ENCODE results near the gene ZDHHC19.
A peak's percentile ranks its signal among the peaks of the same experiment; 100 is the strongest.

Gene ZDHHC19

GRCh38 chr3:196235452-196236122 is 24.4 kb upstream of the ZDHHC19 start:
- no peak for DNase-seq (ENCODE audit: insufficient read length, low spot score)

GRCh38 chr3:196232882-196233251 is 21.7 kb upstream of the ZDHHC19 start:
- DNase-seq (ENCODE audit: insufficient read length, low spot score) (no peak), FAIRE-seq (no peak)
- TF ChIP-seq POLR2A (IDR thresholded peaks at IDR 0.05; ENCODE audit: low read depth, low read length), result no peak

More at GRCh38 chr3:196235452-196236122, 24.4 kb upstream of the ZDHHC19 start:
- no peak for FAIRE-seq
- no peak for TF ChIP-seq POLR2A (IDR thresholded peaks at IDR 0.05; ENCODE audit: low read depth, low read length)

GRCh38 chr3:196232154-196232881 is 21.1 kb upstream of the ZDHHC19 start:
- no peak for TF ChIP-seq POLR2A (IDR thresholded peaks at IDR 0.05; ENCODE audit: low read depth, low read length)
- no peak for FAIRE-seq
- no peak for DNase-seq (ENCODE audit: insufficient read length, low spot score)

- no peak for TF ChIP-seq POLR2A (IDR thresholded peaks at IDR 0.05; ENCODE audit: low read depth, low read length)
- DNase-seq (ENCODE audit: insufficient read length, low spot score) (no peak), FAIRE-seq (no peak)
These were observed 16.7 kb upstream of the ZDHHC19 start for GRCh38 chr3:196227629-196228493.

- FAIRE-seq (no peak), DNase-seq (ENCODE audit: insufficient read length, low spot score) (no peak)
- TF ChIP-seq POLR2A (IDR thresholded peaks at IDR 0.05; ENCODE audit: low read depth, low read length), result no peak
These were observed 15.9 kb upstream of the ZDHHC19 start for GRCh38 chr3:196227121-196227561.

GRCh38 chr3:196225763-196226364 is 14.7 kb upstream of the ZDHHC19 start:
- FAIRE-seq, result no peak
- no peak for DNase-seq (ENCODE audit: insufficient read length, low spot score)
- no peak for TF ChIP-seq POLR2A (IDR thresholded peaks at IDR 0.05; ENCODE audit: low read depth, low read length)

GRCh38 chr3:196225086-196225485 is 13.9 kb upstream of the ZDHHC19 start:
- TF ChIP-seq POLR2A (IDR thresholded peaks at IDR 0.05; ENCODE audit: low read depth, low read length), result no peak
- DNase-seq (ENCODE audit: insufficient read length, low spot score) (no peak), FAIRE-seq (no peak)

GRCh38 chr3:196222876-196223595 is 11.8 kb upstream of the ZDHHC19 start:
- no peak for FAIRE-seq
- no peak for TF ChIP-seq POLR2A (IDR thresholded peaks at IDR 0.05; ENCODE audit: low read depth, low read length)
- DNase-seq (ENCODE audit: insufficient read length, low spot score), result no peak

- DNase-seq (ENCODE audit: insufficient read length, low spot score), result no peak
- no peak for FAIRE-seq
- TF ChIP-seq POLR2A (IDR thresholded peaks at IDR 0.05; ENCODE audit: low read depth, low read length), result no peak
These were observed 9.8 kb upstream of the ZDHHC19 start for GRCh38 chr3:196220991-196221390.

GRCh38 chr3:196220587-196220986 is 9.4 kb upstream of the ZDHHC19 start:
- FAIRE-seq, result no peak
- no peak for TF ChIP-seq POLR2A (IDR thresholded peaks at IDR 0.05; ENCODE audit: low read depth, low read length)
- no peak for DNase-seq (ENCODE audit: insufficient read length, low spot score)

GRCh38 chr3:196219970-196220311 is 8.7 kb upstream of the ZDHHC19 start:
- DNase-seq (ENCODE audit: insufficient read length, low spot score) (no peak), FAIRE-seq (no peak)
- TF ChIP-seq POLR2A (IDR thresholded peaks at IDR 0.05; ENCODE audit: low read depth, low read length), result no peak

- FAIRE-seq (peak; percentile 97), DNase-seq (ENCODE audit: insufficient read length, low spot score) (peak; percentile 94)
- no peak for TF ChIP-seq POLR2A (IDR thresholded peaks at IDR 0.05; ENCODE audit: low read depth, low read length)
These were observed 8.2 kb upstream of the ZDHHC19 start for GRCh38 chr3:196219194-196219969.

All from H54 (cell line).